WERI-Rb-1 (cell line): Measurements from ENCODE around the gene NDST1.
"Not testable (repeated sequence)": the region's sequence is repeated elsewhere in the genome, so short reads cannot be mapped to it uniquely, and the experiment has no call there.

ENCODE experiments used
- DNase-seq: peaks from one replicate; pipeline ENCODE4 v3.0.0-alpha.2; 2020
- H3K27ac ChIP-seq: fragments of 250-450 bp; sonication (Bioruptor Pico); 2 replicates; pipeline ENCODE4 v1.5.1; 2020; ENCODE audit warnings: mild to moderate bottlenecking, moderate library complexity
- H3K27me3 ChIP-seq: fragments of 250-450 bp; sonication (Bioruptor Pico); 2 replicates; pipeline ENCODE4 v1.5.1; 2021; ENCODE audit warnings: mild to moderate bottlenecking, low read depth, moderate library complexity; ENCODE audit not compliant: insufficient read depth, severe bottlenecking
- H3K36me3 ChIP-seq: fragments of 250-450 bp; sonication (Bioruptor Pico); 2 replicates; pipeline ENCODE4 v1.5.1; 2020; ENCODE audit warnings: mild to moderate bottlenecking, moderate library complexity
- H3K4me3 ChIP-seq: 2 replicates; pipeline ENCODE4 v1.5.1; 2011; ENCODE audit warnings: low read depth, mild to moderate bottlenecking, control low read depth, low read length
- H3K9me3 ChIP-seq: fragments of 250-450 bp; sonication (Bioruptor Pico); 2 replicates; pipeline ENCODE4 v1.5.1; 2021; ENCODE audit warnings: mild to moderate bottlenecking, moderate library complexity; ENCODE audit not compliant: severe bottlenecking
- CTCF ChIP-seq: IDR thresholded peaks from 2 replicates; pipeline ENCODE4 v1.5.1; 2011; ENCODE audit warnings: low read depth, mild to moderate bottlenecking, control low read depth, inconsistent platforms, low read length

The NDST1 gene

GRCh38 chr5:150465927-150466326 is 42.0 kb upstream of the NDST1 start:
- no peak for TF ChIP-seq CTCF
- DNase-seq = no peak
- Histone ChIP-seq H3K27ac (no peak overlapping the region), H3K9me3 (no peaks in the 10 kb centered on the region), H3K4me3 (no peak overlapping the region), H3K27me3 (no peaks in the 10 kb centered on the region), H3K36me3 (no peaks in the 10 kb centered on the region)

- no peak overlapping the region for H3K27ac ChIP-seq
- no peaks in the 10 kb centered on the region for H3K27me3 ChIP-seq
- H3K36me3 ChIP-seq = no peaks in the 10 kb centered on the region
- peak; percentile 62 for DNase-seq
- no peaks in the 10 kb centered on the region for H3K9me3 ChIP-seq
- H3K4me3 ChIP-seq = no peak overlapping the region
- TF ChIP-seq CTCF = no peak
These were observed 39.7 kb upstream of the NDST1 start for GRCh38 chr5:150468206-150468605.

- no peak for DNase-seq
- Histone ChIP-seq H3K27me3 (no peaks in the 10 kb centered on the region), H3K36me3 (no peaks in the 10 kb centered on the region), H3K4me3 (no peak overlapping the region), H3K27ac (no peak overlapping the region), H3K9me3 (no peaks in the 10 kb centered on the region)
- no peak for TF ChIP-seq CTCF
These were observed 38.0 kb upstream of the NDST1 start for GRCh38 chr5:150469718-150470469.

- H3K27me3 ChIP-seq = no peaks in the 10 kb centered on the region
- DNase-seq = no peak
- no peaks in the 10 kb centered on the region for H3K9me3 ChIP-seq
- H3K36me3 ChIP-seq = no peaks in the 10 kb centered on the region
- no peak for TF ChIP-seq CTCF
- no peak overlapping the region for H3K4me3 ChIP-seq
- no peak overlapping the region for H3K27ac ChIP-seq
These were observed 34.1 kb upstream of the NDST1 start for GRCh38 chr5:150473673-150474358.

- H3K4me3 ChIP-seq, H3K36me3 ChIP-seq, H3K9me3 ChIP-seq, H3K27ac ChIP-seq, H3K27me3 ChIP-seq, DNase-seq: not testable (repeated sequence)
These were observed 31.4 kb upstream of the NDST1 start for GRCh38 chr5:150476568-150476967.

- DNase-seq = no peak
- H3K27me3 ChIP-seq = no peaks in the 10 kb centered on the region
- H3K9me3 ChIP-seq = no peaks in the 10 kb centered on the region
- H3K27ac ChIP-seq = no peak overlapping the region
- no peak for TF ChIP-seq CTCF
- H3K4me3 ChIP-seq = no peak overlapping the region
- no peaks in the 10 kb centered on the region for H3K36me3 ChIP-seq
These were observed 28.5 kb upstream of the NDST1 start for GRCh38 chr5:150479416-150479815.
